Loucy (cell line): Measurements from ENCODE around the gene KCNH1.

Source experiments
- H2AFZ ChIP-seq: fragments of 200-600 bp; sonication (generic); 2 replicates; pipeline ENCODE4 v1.6.0; 2016; ENCODE audit warnings: antibody characterized with exemption, mild to moderate bottlenecking, low read length, moderate library complexity
- H3F3A ChIP-seq: fragments of 200-600 bp; 2 replicates; pipeline ENCODE4 v1.6.0; 2016; ENCODE audit warnings: antibody characterized with exemption, low read depth, mild to moderate bottlenecking
- H3K27me3 ChIP-seq: fragments of 200-600 bp; sonication (generic); 2 replicates; pipeline ENCODE4 v1.6.1; 2014; ENCODE audit warnings: low read length, mild to moderate bottlenecking; ENCODE audit not compliant: insufficient read depth, poor library complexity, severe bottlenecking
- H3K36me3 ChIP-seq: fragments of 200-600 bp; sonication (generic); 2 replicates; pipeline ENCODE4 v1.6.1; 2016; ENCODE audit warnings: low read length; ENCODE audit not compliant: insufficient read depth
- H3K4me1 ChIP-seq: fragments of 200-600 bp; sonication (generic); 2 replicates; pipeline ENCODE4 v1.5.1; 2014; ENCODE audit warnings: low read length, mild to moderate bottlenecking; ENCODE audit not compliant: insufficient read depth, poor library complexity, severe bottlenecking
- H3K4me2 ChIP-seq: fragments of 200-600 bp; sonication (generic); 2 replicates; pipeline ENCODE4 v1.6.0; 2014; ENCODE audit warnings: antibody characterized with exemption, low read length, low read depth, mild to moderate bottlenecking; ENCODE audit not compliant: poor library complexity, severe bottlenecking
- H3K4me3 ChIP-seq: fragments of 200-600 bp; sonication (generic); 2 replicates; pipeline ENCODE4 v1.5.1; 2014; ENCODE audit warnings: low read length, mild to moderate bottlenecking, mixed read lengths; ENCODE audit not compliant: poor library complexity, severe bottlenecking
- H3K79me2 ChIP-seq: fragments of 200-600 bp; sonication (generic); 2 replicates; pipeline ENCODE4 v1.6.1; 2014; ENCODE audit warnings: low read length; ENCODE audit not compliant: insufficient read depth
- H3K9ac ChIP-seq: fragments of 200-600 bp; sonication (generic); 2 replicates; pipeline ENCODE4 v1.6.0; 2014; ENCODE audit warnings: mild to moderate bottlenecking, low read depth, low read length, moderate library complexity; ENCODE audit not compliant: poor library complexity, severe bottlenecking
- H3K9me2 ChIP-seq: fragments of 200-600 bp; sonication (generic); replicated peaks from 2 replicates; pipeline ENCODE4 v1.6.1; 2016; ENCODE audit warnings: low read depth, low read length, mixed read lengths
- H3K9me3 ChIP-seq: fragments of 200-600 bp; sonication (generic); 2 replicates; pipeline ENCODE4 v1.6.1; 2014; ENCODE audit warnings: mild to moderate bottlenecking, antibody characterized with exemption, low read length, low read depth; ENCODE audit not compliant: insufficient read depth
- H4K20me1 ChIP-seq: fragments of 200-600 bp; sonication (generic); 2 replicates; pipeline ENCODE4 v1.6.0; 2014; ENCODE audit warnings: antibody characterized with exemption, low read length, mild to moderate bottlenecking; ENCODE audit not compliant: insufficient read depth, poor library complexity, severe bottlenecking
- CTCF ChIP-seq: fragments of 200-600 bp; sonication (generic); conservative IDR thresholded peaks from 2 replicates; pipeline ENCODE4 v1.5.1; 2014; ENCODE audit warnings: mild to moderate bottlenecking, antibody characterized with exemption, low read length
- EZH2phosphoT487 ChIP-seq: fragments of 200-600 bp; IDR thresholded peaks from 2 replicates; pipeline ENCODE4 v1.6.1; 2018; ENCODE audit warnings: antibody characterized with exemption, mild to moderate bottlenecking, moderate library complexity, borderline replicate concordance

Gene KCNH1

GRCh38 chr1:210681158-210681557 is 452.8 kb downstream of the KCNH1 start:
- H3K4me2 ChIP-seq = no peak overlapping the region
- no peak for TF ChIP-seq CTCF
- no peak for TF ChIP-seq EZH2phosphoT487
- no peaks in the 10 kb centered on the region for H3K27me3 ChIP-seq
- no peaks in the 10 kb centered on the region for H3K9me3 ChIP-seq
- no peaks in the 10 kb centered on the region for H4K20me1 ChIP-seq
- H2AFZ ChIP-seq = no peak overlapping the region
- no peaks in the 10 kb centered on the region for H3K9me2 ChIP-seq
- H3K4me3 ChIP-seq = no peak overlapping the region
- no peaks in the 10 kb centered on the region for H3K79me2 ChIP-seq
- H3F3A ChIP-seq = no peaks in the 10 kb centered on the region
- no peak overlapping the region for H3K9ac ChIP-seq
- no peaks in the 10 kb centered on the region for H3K36me3 ChIP-seq
- H3K4me1 ChIP-seq = no peaks in the 10 kb centered on the region

- Histone ChIP-seq H3F3A (no peaks in the 10 kb centered on the region), H3K4me1 (no peaks in the 10 kb centered on the region), H3K79me2 (no peaks in the 10 kb centered on the region), H3K27me3 (no peaks in the 10 kb centered on the region), H3K9me3 (no peaks in the 10 kb centered on the region), H3K9me2 (no peaks in the 10 kb centered on the region), H3K9ac (no peak overlapping the region), H3K4me3 (no peak overlapping the region), H3K36me3 (no peaks in the 10 kb centered on the region), H3K4me2 (no peak overlapping the region), H4K20me1 (no peaks in the 10 kb centered on the region), H2AFZ (no peak overlapping the region)
- TF ChIP-seq CTCF (no peak), EZH2phosphoT487 (no peak)
Measured at GRCh38 chr1:210678306-210678705, 455.6 kb downstream of the KCNH1 start.

- H2AFZ ChIP-seq = no peak overlapping the region
- H3F3A ChIP-seq = no peaks in the 10 kb centered on the region
- no peak overlapping the region for H3K9ac ChIP-seq
- H3K36me3 ChIP-seq = no peaks in the 10 kb centered on the region
- H3K27me3 ChIP-seq = no peaks in the 10 kb centered on the region
- H3K4me3 ChIP-seq = no peak overlapping the region
- H3K79me2 ChIP-seq = no peaks in the 10 kb centered on the region
- H3K4me1 ChIP-seq = no peaks in the 10 kb centered on the region
- H3K4me2 ChIP-seq = no peak overlapping the region
- no peak for TF ChIP-seq CTCF
- no peak for TF ChIP-seq EZH2phosphoT487
- no peaks in the 10 kb centered on the region for H4K20me1 ChIP-seq
- H3K9me2 ChIP-seq = no peaks in the 10 kb centered on the region
- no peaks in the 10 kb centered on the region for H3K9me3 ChIP-seq
Measured at GRCh38 chr1:210677533-210677932, 456.4 kb downstream of the KCNH1 start.
